UCSD-AML1 (cell line): ENCODE measurements around the gene ASXL2.

Experiments
- DNase-seq: peaks from one replicate; lab custom pipeline; 2025; ENCODE audit not compliant: unreplicated experiment; lab: John Stamatoyannopoulos, UW

Gene ASXL2

GRCh38 chr2:25698752-25699151 lies 179.5 kb downstream of the ASXL2 start:
- DNase-seq = no peak

GRCh38 chr2:25697559-25698341 lies 180.5 kb downstream of the ASXL2 start:
- no peak for DNase-seq

- no peak for DNase-seq
These were observed 185.4 kb downstream of the ASXL2 start for GRCh38 chr2:25692737-25693445.

GRCh38 chr2:25692143-25692542 lies 186.1 kb downstream of the ASXL2 start:
- no peak for DNase-seq

GRCh38 chr2:25690058-25690457 lies 188.2 kb downstream of the ASXL2 start:
- DNase-seq = no peak

GRCh38 chr2:25688236-25688635 lies 190.1 kb downstream of the ASXL2 start:
- DNase-seq = no peak

- DNase-seq = no peak
These were observed 192.5 kb downstream of the ASXL2 start for GRCh38 chr2:25685741-25686140.

GRCh38 chr2:25684577-25685473 lies 193.5 kb downstream of the ASXL2 start:
- DNase-seq = no peak
